OCI-LY3 (cell line): ENCODE measurements around the gene PNPLA7.

ENCODE experiments used
- CTCF ChIP-seq: fragments of 200-600, 300-600 bp; sonication (generic); IDR thresholded peaks from 2 replicates; pipeline ENCODE4 v1.5.1; 2014; ENCODE audit warnings: antibody characterized with exemption, low read length, low read depth
- EZH2phosphoT487 ChIP-seq: fragments of 200-600 bp; shearing (Covaris generic); IDR thresholded peaks from 2 replicates; pipeline ENCODE4 v1.6.1; 2018; ENCODE audit warnings: antibody characterized with exemption, mixed run types, low read depth

- no peak for TF ChIP-seq CTCF
- TF ChIP-seq EZH2phosphoT487, result no peak
Measured at GRCh38 chr9:137590469-137591383, 40.5 kb upstream of the PNPLA7 start, which contains the start of gene ZMYND19.
